ENCODE data around the gene PDE9A.

Gene PDE9A

GRCh38 chr21:42688841-42689371, 35.5 kb downstream of the PDE9A start:
- DNase-seq (ENCODE audit: extremely low spot score) = no peak
- ChIA-PET POLR2A (no interaction called here), CTCF (no interaction called here)
- no peak for TF ChIP-seq CTCF (IDR thresholded peaks at IDR 0.05; ENCODE audit: control extremely low read depth, extremely low read depth, low read depth, missing control alignments)

DNA sequence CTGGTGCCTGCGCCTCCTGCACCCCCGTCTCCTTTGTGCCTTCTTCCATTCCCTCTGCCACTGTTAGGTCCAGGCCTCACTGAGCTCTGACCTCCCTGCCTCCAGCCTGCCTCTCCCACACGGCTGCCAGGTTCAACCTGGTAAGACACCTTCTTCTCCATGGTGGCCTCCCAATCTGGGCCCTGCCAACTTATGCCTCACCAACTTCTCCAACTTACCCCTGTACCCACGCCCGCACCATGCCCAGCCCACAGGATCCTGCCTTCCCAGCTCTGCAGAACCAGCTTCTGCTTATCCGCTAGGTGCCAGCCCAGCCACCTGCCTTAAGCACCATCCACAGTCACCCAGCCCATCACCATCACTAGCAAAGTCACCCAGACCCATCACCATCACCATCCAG, 37.2 kb downstream of the PDE9A start:
- DNase-seq (ENCODE audit: extremely low spot score) = no peak
- no peak for TF ChIP-seq CTCF (IDR thresholded peaks at IDR 0.05; ENCODE audit: control extremely low read depth, extremely low read depth, low read depth, missing control alignments)
- ChIA-PET CTCF (no interaction called here), POLR2A (no interaction called here)

- no peak for DNase-seq (ENCODE audit: extremely low spot score)
- ChIA-PET CTCF (no interaction called here), POLR2A (no interaction called here)
- TF ChIP-seq CTCF (IDR thresholded peaks at IDR 0.05; ENCODE audit: control extremely low read depth, extremely low read depth, low read depth, missing control alignments) = no peak
These were observed 38.6 kb downstream of the PDE9A start for GRCh38 chr21:42691901-42692559.

GRCh38 chr21:42692688-42693087, 39.3 kb downstream of the PDE9A start:
- DNase-seq (ENCODE audit: extremely low spot score) = no peak
- POLR2A ChIA-PET = no interaction called here
- CTCF ChIA-PET = no interaction called here
- no peak for TF ChIP-seq CTCF (IDR thresholded peaks at IDR 0.05; ENCODE audit: control extremely low read depth, extremely low read depth, low read depth, missing control alignments)

GRCh38 chr21:42694751-42695696, 41.6 kb downstream of the PDE9A start:
- ChIA-PET POLR2A (no interaction called here), CTCF (no interaction called here)
- no peak for TF ChIP-seq CTCF (IDR thresholded peaks at IDR 0.05; ENCODE audit: control extremely low read depth, extremely low read depth, low read depth, missing control alignments)
- DNase-seq (ENCODE audit: extremely low spot score) = no peak

GRCh38 chr21:42695697-42696380, 42.4 kb downstream of the PDE9A start:
- CTCF ChIA-PET = no interaction called here
- TF ChIP-seq CTCF (IDR thresholded peaks at IDR 0.05; ENCODE audit: control extremely low read depth, extremely low read depth, low read depth, missing control alignments) = no peak

More at GRCh38 chr21:42695697-42696380, 42.4 kb downstream of the PDE9A start:
- DNase-seq (ENCODE audit: extremely low spot score) = no peak
- POLR2A ChIA-PET = no interaction called here
